Adrenal gland (tissue), 5 donors: Measurements from ENCODE around the gene ATP6V1G3.

Source experiments
- POLR2A ChIP-seq, 2 donors: fragments of 450-650 bp; IDR thresholded peaks; one replicate each; pipeline ENCODE4 v1.6.1; 2017; ENCODE audit warnings: antibody characterized with exemption in 2 of 2, mild to moderate bottlenecking in 2 of 2, moderate library complexity in 1 of 2
- TF ChIP-seq, protein P1 (sequence below), 6 experiments: fragments of 450-650 bp in 4 of 6; fragments of 200-600 bp in 2 of 6; sonication (generic) in 1 of 6; IDR thresholded peaks; 1 replicate in 5 of 6; 2 replicates in 1 of 6; pipeline versions ENCODE4 v1.5.1 to v1.8.0; 2016 to 2021; ENCODE audit warnings: antibody characterized with exemption in 6 of 6, mild to moderate bottlenecking in 2 of 6, moderate library complexity in 1 of 6
- donor health status: DM: no; HTN: no; CAD: no.

GRCh38 chr1:198544265-198544664, 3.8 kb upstream of the ATP6V1G3 start:
- TF ChIP-seq POLR2A (IDR thresholded peaks at IDR 0.05) = no peak
- TF ChIP-seq, protein P1, sequence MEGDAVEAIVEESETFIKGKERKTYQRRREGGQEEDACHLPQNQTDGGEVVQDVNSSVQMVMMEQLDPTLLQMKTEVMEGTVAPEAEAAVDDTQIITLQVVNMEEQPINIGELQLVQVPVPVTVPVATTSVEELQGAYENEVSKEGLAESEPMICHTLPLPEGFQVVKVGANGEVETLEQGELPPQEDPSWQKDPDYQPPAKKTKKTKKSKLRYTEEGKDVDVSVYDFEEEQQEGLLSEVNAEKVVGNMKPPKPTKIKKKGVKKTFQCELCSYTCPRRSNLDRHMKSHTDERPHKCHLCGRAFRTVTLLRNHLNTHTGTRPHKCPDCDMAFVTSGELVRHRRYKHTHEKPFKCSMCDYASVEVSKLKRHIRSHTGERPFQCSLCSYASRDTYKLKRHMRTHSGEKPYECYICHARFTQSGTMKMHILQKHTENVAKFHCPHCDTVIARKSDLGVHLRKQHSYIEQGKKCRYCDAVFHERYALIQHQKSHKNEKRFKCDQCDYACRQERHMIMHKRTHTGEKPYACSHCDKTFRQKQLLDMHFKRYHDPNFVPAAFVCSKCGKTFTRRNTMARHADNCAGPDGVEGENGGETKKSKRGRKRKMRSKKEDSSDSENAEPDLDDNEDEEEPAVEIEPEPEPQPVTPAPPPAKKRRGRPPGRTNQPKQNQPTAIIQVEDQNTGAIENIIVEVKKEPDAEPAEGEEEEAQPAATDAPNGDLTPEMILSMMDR (IDR thresholded peaks at IDR 0.05) = no peak
